H9 (cell line): ENCODE measurements around the gene NBDY. TPM values are rescaled to one million over a fixed set of nuclear protein-coding genes. Genes with fewer than 3 reads are reported as not detected.

Source experiments
- DNase-seq: peaks from one replicate; pipeline ENCODE4 v3.0.0-alpha.2; 2017
- H2AFZ ChIP-seq: one replicate; pipeline ENCODE4 v1.6.1; 2013; ENCODE audit warnings: mild to moderate bottlenecking, low read length, control low read depth, moderate library complexity
- H2AK5ac ChIP-seq: 2 replicates; pipeline ENCODE4 v1.6.1; 2013; ENCODE audit warnings: low read length, control low read depth, mixed read lengths; ENCODE audit not compliant: insufficient read length
- H2BK120ac ChIP-seq: one replicate; pipeline ENCODE4 v1.6.1; 2013; ENCODE audit warnings: low read depth, mild to moderate bottlenecking, low read length, control low read depth, inconsistent platforms; ENCODE audit not compliant: poor library complexity, severe bottlenecking
- H2BK12ac ChIP-seq: 2 replicates; pipeline ENCODE4 v1.6.1; 2013; ENCODE audit warnings: low read length, control low read depth, mixed read lengths, low read depth; ENCODE audit not compliant: insufficient read length
- H2BK15ac ChIP-seq: 2 replicates; pipeline ENCODE4 v1.6.1; 2013; ENCODE audit warnings: low read depth, low read length, control low read depth
- H2BK20ac ChIP-seq: one replicate; pipeline ENCODE4 v1.6.1; 2013; ENCODE audit warnings: low read depth, mild to moderate bottlenecking, low read length, control low read depth, inconsistent platforms; ENCODE audit not compliant: poor library complexity, severe bottlenecking
- H2BK5ac ChIP-seq: 2 replicates; pipeline ENCODE4 v1.6.1; 2013; ENCODE audit warnings: low read length, control low read depth, mixed read lengths; ENCODE audit not compliant: insufficient read length
- H3K14ac ChIP-seq: 2 replicates; pipeline ENCODE4 v1.6.1; 2013; ENCODE audit warnings: low read length, control low read depth; ENCODE audit not compliant: insufficient read depth
- H3K18ac ChIP-seq: 2 replicates; pipeline ENCODE4 v1.6.1; 2013; ENCODE audit warnings: low read depth, mild to moderate bottlenecking, mixed read lengths, low read length, control low read depth; ENCODE audit not compliant: insufficient read length
- H3K23ac ChIP-seq: 2 replicates; pipeline ENCODE4 v1.6.1; 2013; ENCODE audit warnings: low read length, control low read depth, mixed read lengths, low read depth; ENCODE audit not compliant: insufficient read length
- H3K23me2 ChIP-seq: 2 replicates; pipeline ENCODE4 v1.6.1; 2013; ENCODE audit warnings: low read depth, mild to moderate bottlenecking, mixed read lengths, low read length, control low read depth; ENCODE audit not compliant: insufficient read length, poor library complexity, severe bottlenecking
- H3K27ac ChIP-seq: 2 replicates; pipeline ENCODE4 v1.5.1; 2013; ENCODE audit warnings: low read length, control low read depth, mixed read lengths, low read depth; ENCODE audit not compliant: insufficient read length
- H3K27me3 ChIP-seq: 2 replicates; pipeline ENCODE4 v1.6.1; 2013; ENCODE audit warnings: low read length, control low read depth, inconsistent platforms; ENCODE audit not compliant: insufficient read depth
- H3K4ac ChIP-seq: 2 replicates; pipeline ENCODE4 v1.6.1; 2013; ENCODE audit warnings: low read depth, mild to moderate bottlenecking, control low read depth, inconsistent platforms, low read length, moderate library complexity
- H3K4me1 ChIP-seq: 2 replicates; pipeline ENCODE4 v1.6.1; 2013; ENCODE audit warnings: low read length, control low read depth, inconsistent platforms; ENCODE audit not compliant: insufficient read depth
- H3K4me2 ChIP-seq: 2 replicates; pipeline ENCODE4 v1.6.1; 2013; ENCODE audit warnings: low read length, control low read depth, mixed read lengths; ENCODE audit not compliant: insufficient read length, insufficient read depth
- H3K56ac ChIP-seq: 2 replicates; pipeline ENCODE4 v1.6.1; 2013; ENCODE audit warnings: low read depth, mild to moderate bottlenecking, mixed read lengths, low read length, control low read depth; ENCODE audit not compliant: insufficient read length
- H3K79me1 ChIP-seq: 2 replicates; pipeline ENCODE4 v1.6.1; 2013; ENCODE audit warnings: low read depth, mild to moderate bottlenecking, moderate library complexity, low read length, control low read depth, inconsistent platforms; ENCODE audit not compliant: insufficient read depth, poor library complexity, severe bottlenecking
- H3K79me2 ChIP-seq: 2 replicates; pipeline ENCODE4 v1.6.1; 2013; ENCODE audit warnings: low read length, control low read depth, inconsistent platforms; ENCODE audit not compliant: insufficient read depth
- H3K9ac ChIP-seq: 2 replicates; pipeline ENCODE4 v1.6.1; 2013; ENCODE audit warnings: low read length, control low read depth, mixed read lengths; ENCODE audit not compliant: insufficient read length; ENCODE audit errors: extremely low read depth
- H3K9me3 ChIP-seq: one replicate; pipeline ENCODE4 v1.6.1; 2013; ENCODE audit warnings: low read depth, low read length, inconsistent platforms; ENCODE audit not compliant: control insufficient read depth
- H3T11ph ChIP-seq: one replicate; pipeline ENCODE4 v1.6.1; 2013; ENCODE audit warnings: mild to moderate bottlenecking, low read length, control low read depth, inconsistent platforms
- H4K20me1 ChIP-seq: one replicate; pipeline ENCODE4 v1.6.1; 2013; ENCODE audit not compliant: control insufficient read depth, insufficient read length, insufficient read depth
- H4K5ac ChIP-seq: 2 replicates; pipeline ENCODE4 v1.6.1; 2013; ENCODE audit warnings: low read depth, mild to moderate bottlenecking, mixed read lengths, low read length, control low read depth; ENCODE audit not compliant: insufficient read length
- H4K8ac ChIP-seq: replicated peaks from 2 replicates; pipeline ENCODE4 v1.6.1; 2013; ENCODE audit warnings: low read length, control low read depth, mixed read lengths, low read depth; ENCODE audit not compliant: insufficient read length
- H4K91ac ChIP-seq: 2 replicates; pipeline ENCODE4 v1.6.1; 2013; ENCODE audit warnings: low read depth, mild to moderate bottlenecking, moderate library complexity, mixed read lengths, low read length, control low read depth; ENCODE audit not compliant: insufficient read length
- H3K27ac Mint-ChIP-seq, 3 experiments: 2 replicates in 2 of 3; 3 replicates in 1 of 3; pipeline ENCODE4 v1.8.0; 2020 to 2021; ENCODE audit warnings: mixed read lengths in 3 of 3, mild to moderate bottlenecking in 1 of 3, moderate library complexity in 1 of 3
- H3K27me3 Mint-ChIP-seq: 2 replicates; pipeline ENCODE4 v1.8.0; 2021; ENCODE audit warnings: low read depth, mild to moderate bottlenecking, moderate library complexity, mixed read lengths
- H3K36me3 Mint-ChIP-seq, 3 experiments: 2 replicates in 2 of 3; 3 replicates in 1 of 3; pipeline ENCODE4 v1.8.0; 2020 to 2021; ENCODE audit warnings: low read depth in 3 of 3, mixed read lengths in 3 of 3; ENCODE audit not compliant: insufficient read depth in 1 of 3
- H3K4me1 Mint-ChIP-seq, 2 experiments: 2 replicates each; pipeline ENCODE4 v1.8.0; 2020; ENCODE audit warnings: mixed read lengths in 2 of 2
- H3K4me3 Mint-ChIP-seq, 2 experiments: 2 replicates in 1 of 2; 3 replicates in 1 of 2; pipeline ENCODE4 v1.8.0; 2020 to 2021; ENCODE audit warnings: mild to moderate bottlenecking in 2 of 2, mixed read lengths in 2 of 2, moderate library complexity in 1 of 2
- H3K9me3 Mint-ChIP-seq, 2 experiments: 2 replicates in 1 of 2; 3 replicates in 1 of 2; pipeline ENCODE4 v1.8.0; 2020; ENCODE audit warnings: mild to moderate bottlenecking in 2 of 2, mixed read lengths in 2 of 2, moderate library complexity in 1 of 2
- CTCF ChIP-seq: fragments of 200-600 bp; sonication (generic); conservative IDR thresholded peaks from 3 replicates; pipeline ENCODE4 v1.8.0; 2021; ENCODE audit warnings: antibody characterized with exemption, mild to moderate bottlenecking
- WGBS: extraction: QIAGEN DNeasy Blood & Tissue Kit; methylation state at CpG from one replicate; pipeline ENCODE4 v1.1.7; 2013; ENCODE audit warnings: missing lambda C conversion rate, low lambda C conversion rate, mixed read lengths; ENCODE audit not compliant: insufficient read length; ENCODE audit errors: extremely low coverage; 5-methylcytosine and 5-hydroxymethylcytosine counted together
- total RNA-seq: library from RNA; stranded (reverse); gene quantifications from 2 replicates; pipeline ENCODE4 v1.2.1, GENCODE V29; 2021

The NBDY gene
- total RNA-seq, 1 experiment from 2014 or later, result 62.5 TPM

GRCh38 chrX:56798339-56798711, 69.3 kb downstream of the NBDY start:
- no peak overlapping the region for H2BK5ac ChIP-seq
- H2BK120ac ChIP-seq, result no peak overlapping the region
- H3K4me3 Mint-ChIP-seq, result no peak overlapping the region

More at GRCh38 chrX:56798339-56798711, 69.3 kb downstream of the NBDY start:
- H3K23me2 ChIP-seq, result no peaks in the 10 kb centered on the region
- H3K4me1 ChIP-seq, result no peaks in the 10 kb centered on the region; the same call in 1 of the 2 replicates
- no peak overlapping the region for H3K56ac ChIP-seq
- no peaks in the 10 kb centered on the region for H3K79me2 ChIP-seq
- H3K4me2 ChIP-seq, result no peak overlapping the region
- no peak overlapping the region for H2AFZ ChIP-seq
- WGBS, result no CpG with 5 or more reads among the region's 5 CpGs
- H3K9me3 Mint-ChIP-seq, result peaks cover 50 to 69% of the 10 kb centered on the region in 2 experiments
- H4K5ac ChIP-seq, result no peak overlapping the region
- H3K23ac ChIP-seq, result no peak overlapping the region
- no peaks in the 10 kb centered on the region for H4K20me1 ChIP-seq
- no peaks in the 10 kb centered on the region for H3K27me3 ChIP-seq
- TF ChIP-seq CTCF, result no peak
- H3K4ac ChIP-seq, result no peak overlapping the region
- H3K79me1 ChIP-seq, result no peaks in the 10 kb centered on the region
- H4K8ac ChIP-seq, result no peak overlapping the region
- H3K4me1 Mint-ChIP-seq, result peaks cover 15 to 22% of the 10 kb centered on the region in 2 experiments
- H3K14ac ChIP-seq, result no peak overlapping the region
- H3K27ac ChIP-seq, result no peak overlapping the region
- no peak overlapping the region for H3K18ac ChIP-seq
- H3K27me3 Mint-ChIP-seq, result no peaks in the 10 kb centered on the region; the same call in 1 of the 2 replicates
- H3K9ac ChIP-seq, result no peak overlapping the region
- no peak overlapping the region for H2AK5ac ChIP-seq
- H2BK15ac ChIP-seq, result no peak overlapping the region
- H3K27ac Mint-ChIP-seq, result no peak overlapping the region; a peak in 1 of 7 replicates
- H2BK20ac ChIP-seq, result no peak overlapping the region
- no peak overlapping the region for H3T11ph ChIP-seq
- H3K36me3 Mint-ChIP-seq, result peaks cover 10 to 34% (median 31%) of the 10 kb centered on the region in 3 experiments; a peak in 6 of 7 replicates
- no peak overlapping the region for H2BK12ac ChIP-seq
- DNase-seq, result peak; percentile 17
- no peaks in the 10 kb centered on the region for H3K9me3 ChIP-seq
- H4K91ac ChIP-seq, result no peak overlapping the region
